Neural progenitor cell (in vitro differentiated cells): Measurements from ENCODE around the gene SASS6. TPM values are rescaled to one million over a fixed set of nuclear protein-coding genes. Genes with fewer than 3 reads are reported as not detected.

Experiments
- DNase-seq: peaks from one replicate; pipeline ENCODE4 v3.0.0-alpha.2; 2016; ENCODE audit warnings: low spot score
- H2AFZ ChIP-seq: fragments of 200-600 bp; sonication (generic); replicated peaks from 2 replicates; pipeline ENCODE4 v1.6.1; 2016; ENCODE audit warnings: antibody characterized with exemption
- H3F3A ChIP-seq: fragments of 200-600 bp; sonication (generic); 2 replicates; pipeline ENCODE4 v1.6.1; 2016; ENCODE audit warnings: antibody characterized with exemption, low read depth
- H3K27ac ChIP-seq: fragments of 200-600 bp; sonication (generic); 2 replicates; pipeline ENCODE4 v1.5.1; 2016; ENCODE audit warnings: mild to moderate bottlenecking
- H3K27me3 ChIP-seq: fragments of 200-600 bp; sonication (generic); 2 replicates; pipeline ENCODE4 v1.6.1; 2016; ENCODE audit warnings: mild to moderate bottlenecking, moderate library complexity
- H3K36me3 ChIP-seq: fragments of 200-600 bp; sonication (generic); 2 replicates; pipeline ENCODE4 v1.5.1; 2016
- H3K4me1 ChIP-seq: fragments of 200-600 bp; sonication (generic); 2 replicates; pipeline ENCODE4 v1.6.1; 2016; ENCODE audit warnings: mixed run types
- H3K4me2 ChIP-seq: fragments of 200-600 bp; sonication (generic); 2 replicates; pipeline ENCODE4 v1.6.1; 2016
- H3K4me3 ChIP-seq: fragments of 200-600 bp; sonication (generic); 2 replicates; pipeline ENCODE4 v1.5.1; 2016
- H3K79me2 ChIP-seq: fragments of 200-600 bp; sonication (generic); 2 replicates; pipeline ENCODE4 v1.6.1; 2016; ENCODE audit warnings: low read depth
- H3K9ac ChIP-seq: fragments of 200-600 bp; sonication (generic); 2 replicates; pipeline ENCODE4 v1.6.1; 2016
- H3K9me3 ChIP-seq: fragments of 200-600 bp; sonication (generic); 2 replicates; pipeline ENCODE4 v1.5.1; 2016; ENCODE audit warnings: low read depth
- H4K20me1 ChIP-seq: fragments of 200-600 bp; sonication (generic); 2 replicates; pipeline ENCODE4 v1.6.1; 2016; ENCODE audit warnings: low read depth
- H3K27ac Mint-ChIP-seq: 3 replicates; pipeline ENCODE4 v1.8.0; 2021; ENCODE audit warnings: mixed read lengths
- H3K27me3 Mint-ChIP-seq: 2 replicates; pipeline ENCODE4 v1.8.0; 2022; ENCODE audit warnings: low read depth, mild to moderate bottlenecking, inconsistent platforms, moderate library complexity, mixed read lengths; ENCODE audit not compliant: insufficient read depth
- H3K36me3 Mint-ChIP-seq: 3 replicates; pipeline ENCODE4 v1.8.0; 2021; ENCODE audit warnings: mixed read lengths
- H3K4me1 Mint-ChIP-seq: 3 replicates; pipeline ENCODE4 v1.8.0; 2021; ENCODE audit warnings: mixed read lengths
- H3K4me3 Mint-ChIP-seq: 3 replicates; pipeline ENCODE4 v1.8.0; 2021; ENCODE audit warnings: mild to moderate bottlenecking, moderate library complexity, mixed read lengths
- H3K9me3 Mint-ChIP-seq: 3 replicates; pipeline ENCODE4 v1.8.0; 2020; ENCODE audit warnings: mixed read lengths
- EZH2 ChIP-seq: fragments of 200-600 bp; sonication (generic); IDR thresholded peaks from 2 replicates; pipeline ENCODE4 v1.6.1; 2017; ENCODE audit warnings: antibody characterized with exemption, mild to moderate bottlenecking, moderate library complexity
- EZH2phosphoT487 ChIP-seq: fragments of 200-600 bp; sonication (generic); IDR thresholded peaks from 2 replicates; pipeline ENCODE4 v1.6.1; 2017; ENCODE audit warnings: antibody characterized with exemption
- total RNA-seq: library from RNA; depleted of rRNA; stranded (reverse); fragments of >200 nt; gene quantifications from 2 replicates; pipeline ENCODE4 v1.2.3, GENCODE V29; 2015; ENCODE audit warnings: low replicate concordance
- TF ChIP-seq, protein P1 (sequence below): fragments of 200-600 bp; sonication (generic); IDR thresholded peaks from 2 replicates; pipeline ENCODE4 v1.5.1; 2017; ENCODE audit warnings: antibody characterized with exemption, mild to moderate bottlenecking

SASS6 gene
- total RNA-seq, 1 donor from 2014 or later, result 31.7 TPM

GRCh38 chr1:100168051-100168450 lies 35.3 kb upstream of the SASS6 start:
- no peak for DNase-seq
- Histone ChIP-seq H3K4me2 (no peak overlapping the region), H3F3A (peaks cover 14% of the 10 kb centered on the region), H3K36me3 (no peaks in the 10 kb centered on the region), H3K9me3 (no peaks in the 10 kb centered on the region), H3K4me3 (no peak overlapping the region), H3K27me3 (no peaks in the 10 kb centered on the region), H4K20me1 (no peaks in the 10 kb centered on the region), H3K9ac (no peak overlapping the region), H3K4me1 (peaks cover 11% of the 10 kb centered on the region), H3K27ac (no peak overlapping the region), H2AFZ (no peak overlapping the region), H3K79me2 (no peaks in the 10 kb centered on the region)
- Mint-ChIP-seq H3K27me3 (no peaks in the 10 kb centered on the region), H3K4me3 (no peak overlapping the region), H3K27ac (no peak overlapping the region), H3K9me3 (no peaks in the 10 kb centered on the region), H3K36me3 (no peaks in the 10 kb centered on the region), H3K4me1 (peaks cover 6% of the 10 kb centered on the region)
- TF ChIP-seq, protein P1, sequence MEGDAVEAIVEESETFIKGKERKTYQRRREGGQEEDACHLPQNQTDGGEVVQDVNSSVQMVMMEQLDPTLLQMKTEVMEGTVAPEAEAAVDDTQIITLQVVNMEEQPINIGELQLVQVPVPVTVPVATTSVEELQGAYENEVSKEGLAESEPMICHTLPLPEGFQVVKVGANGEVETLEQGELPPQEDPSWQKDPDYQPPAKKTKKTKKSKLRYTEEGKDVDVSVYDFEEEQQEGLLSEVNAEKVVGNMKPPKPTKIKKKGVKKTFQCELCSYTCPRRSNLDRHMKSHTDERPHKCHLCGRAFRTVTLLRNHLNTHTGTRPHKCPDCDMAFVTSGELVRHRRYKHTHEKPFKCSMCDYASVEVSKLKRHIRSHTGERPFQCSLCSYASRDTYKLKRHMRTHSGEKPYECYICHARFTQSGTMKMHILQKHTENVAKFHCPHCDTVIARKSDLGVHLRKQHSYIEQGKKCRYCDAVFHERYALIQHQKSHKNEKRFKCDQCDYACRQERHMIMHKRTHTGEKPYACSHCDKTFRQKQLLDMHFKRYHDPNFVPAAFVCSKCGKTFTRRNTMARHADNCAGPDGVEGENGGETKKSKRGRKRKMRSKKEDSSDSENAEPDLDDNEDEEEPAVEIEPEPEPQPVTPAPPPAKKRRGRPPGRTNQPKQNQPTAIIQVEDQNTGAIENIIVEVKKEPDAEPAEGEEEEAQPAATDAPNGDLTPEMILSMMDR, result no peak
- TF ChIP-seq EZH2phosphoT487 (no peak), EZH2 (no peak)

DNA sequence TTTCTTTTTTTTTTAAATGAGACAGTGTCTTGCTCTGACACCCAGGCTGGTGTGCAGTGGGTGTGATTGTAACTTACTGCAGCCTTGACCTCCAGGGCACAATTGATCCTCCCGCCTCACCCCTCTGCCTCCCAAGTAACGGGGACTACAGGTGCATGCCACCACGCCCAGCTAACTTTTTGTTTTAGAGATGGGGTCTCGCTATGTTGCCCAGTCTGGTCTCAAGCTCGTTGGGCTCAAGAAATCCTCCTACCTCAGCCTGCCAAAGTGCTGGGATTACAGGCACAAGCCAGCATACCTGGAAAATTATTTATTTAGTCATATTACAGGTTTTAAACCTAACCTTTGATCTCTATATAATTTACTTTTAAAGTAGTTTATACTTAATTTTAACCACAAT lies 32.0 kb upstream of the SASS6 start:
- H3K4me1 Mint-ChIP-seq, result peaks cover 6% of the 10 kb centered on the region
- peaks cover 14% of the 10 kb centered on the region for H3F3A ChIP-seq
- no peak overlapping the region for H3K4me3 ChIP-seq
- H3K27ac ChIP-seq, result peak overlapping the region; percentile 86
- DNase-seq, result no peak
- no peaks in the 10 kb centered on the region for H3K27me3 Mint-ChIP-seq
- no peak overlapping the region for H3K27ac Mint-ChIP-seq
- peak overlapping the region; percentile 70 for H3K4me2 ChIP-seq
- no peaks in the 10 kb centered on the region for H3K36me3 Mint-ChIP-seq
- no peaks in the 10 kb centered on the region for H3K79me2 ChIP-seq
- H3K4me3 Mint-ChIP-seq, result no peak overlapping the region
- H3K9me3 Mint-ChIP-seq, result no peaks in the 10 kb centered on the region
- H3K4me1 ChIP-seq, result peaks cover 11% of the 10 kb centered on the region
- no peaks in the 10 kb centered on the region for H3K36me3 ChIP-seq
- no peaks in the 10 kb centered on the region for H3K27me3 ChIP-seq
- H4K20me1 ChIP-seq, result no peaks in the 10 kb centered on the region
- no peak overlapping the region for H3K9ac ChIP-seq
- TF ChIP-seq EZH2phosphoT487 (no peak), EZH2 (no peak)
- TF ChIP-seq, protein P1, result no peak
- H3K9me3 ChIP-seq, result no peaks in the 10 kb centered on the region
- no peak overlapping the region for H2AFZ ChIP-seq

GRCh38 chr1:100164216-100164615 lies 31.5 kb upstream of the SASS6 start:
- no peaks in the 10 kb centered on the region for H4K20me1 ChIP-seq
- Mint-ChIP-seq H3K27me3 (no peaks in the 10 kb centered on the region), H3K4me1 (peaks cover 6% of the 10 kb centered on the region), H3K36me3 (no peaks in the 10 kb centered on the region), H3K4me3 (no peak overlapping the region), H3K9me3 (no peaks in the 10 kb centered on the region), H3K27ac (peak overlapping the region; percentile 96)
- peak overlapping the region; percentile 86 for H3K27ac ChIP-seq
- no peaks in the 10 kb centered on the region for H3K79me2 ChIP-seq
- H3F3A ChIP-seq, result peaks cover 14% of the 10 kb centered on the region
- H3K36me3 ChIP-seq, result no peaks in the 10 kb centered on the region
- TF ChIP-seq EZH2phosphoT487 (no peak), EZH2 (no peak)
- TF ChIP-seq, protein P1, result no peak
- peaks cover 11% of the 10 kb centered on the region for H3K4me1 ChIP-seq
- DNase-seq, result peak; percentile 82
- no peak overlapping the region for H3K4me3 ChIP-seq
- H3K27me3 ChIP-seq, result no peaks in the 10 kb centered on the region
- H3K9me3 ChIP-seq, result no peaks in the 10 kb centered on the region
- peak overlapping the region; percentile 7 for H2AFZ ChIP-seq
- peak overlapping the region; percentile 70 for H3K4me2 ChIP-seq
- no peak overlapping the region for H3K9ac ChIP-seq

DNA sequence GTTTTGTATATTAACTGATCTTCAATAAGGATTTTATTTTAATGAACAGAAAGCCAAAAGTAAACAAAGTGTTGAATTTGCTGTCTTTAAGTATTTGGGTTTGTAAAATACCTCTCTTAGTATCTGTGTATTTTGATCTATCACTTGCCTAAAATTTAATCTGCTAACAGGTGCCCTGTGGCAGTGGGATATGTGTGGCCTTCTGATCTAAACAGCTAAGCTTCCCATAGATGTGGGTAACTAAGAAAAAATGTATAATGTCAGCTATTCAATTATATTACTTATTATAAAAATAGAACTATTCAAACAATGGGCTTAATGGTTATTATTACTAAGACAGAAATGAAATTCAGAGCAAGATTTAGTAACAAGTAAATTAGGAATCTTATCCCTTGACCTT lies 30.2 kb upstream of the SASS6 start:
- Histone ChIP-seq H3K36me3 (no peaks in the 10 kb centered on the region), H2AFZ (no peak overlapping the region), H3K4me1 (peaks cover 11% of the 10 kb centered on the region), H3K9ac (no peak overlapping the region), H3K27me3 (no peaks in the 10 kb centered on the region), H3K9me3 (no peaks in the 10 kb centered on the region), H3F3A (peaks cover 14% of the 10 kb centered on the region), H4K20me1 (no peaks in the 10 kb centered on the region), H3K4me3 (no peak overlapping the region), H3K27ac (no peak overlapping the region), H3K4me2 (no peak overlapping the region), H3K79me2 (no peaks in the 10 kb centered on the region)
- H3K4me3 Mint-ChIP-seq, result no peak overlapping the region
- H3K9me3 Mint-ChIP-seq, result no peaks in the 10 kb centered on the region
- no peaks in the 10 kb centered on the region for H3K36me3 Mint-ChIP-seq
- H3K27me3 Mint-ChIP-seq, result no peaks in the 10 kb centered on the region
- TF ChIP-seq EZH2phosphoT487, result no peak
- TF ChIP-seq, protein P1, result no peak
- TF ChIP-seq EZH2, result no peak
- no peak for DNase-seq
- no peak overlapping the region for H3K27ac Mint-ChIP-seq
- H3K4me1 Mint-ChIP-seq, result peaks cover 6% of the 10 kb centered on the region
